Erythroblast (primary cell): Measurements from ENCODE around the gene CILP2.

Experiments used
- GATA1 ChIP-seq: IDR thresholded peaks from 2 replicates; pipeline ENCODE4 v1.6.1; 2011; ENCODE audit warnings: low read depth, mild to moderate bottlenecking, control low read depth, low read length, moderate library complexity
- POLR2A ChIP-seq: IDR thresholded peaks from 2 replicates; pipeline ENCODE4 v1.6.1; 2011; ENCODE audit warnings: mild to moderate bottlenecking, low read length

GRCh38 chr19:19490214-19490968 is 47.7 kb upstream of the CILP2 start:
- TF ChIP-seq GATA1, result no peak
- TF ChIP-seq POLR2A, result no peak
